Stimulated activated naive B cell treated with anti-CD40 and anti-IgM and Interleukin-4, amounts not matched to agents 10 μg/mL and 1 μg/mL and 100 μg/mL, for 72 hours (primary cell): ENCODE data around the gene GPR3.

Source experiments
- ATAC-seq, 2 donors: fragments of 150-1000 bp; cut with Tn5 transposase; replicated peaks; 2 replicates each; pipeline ENCODE4 v1.10.0; 2021; ENCODE audit warnings: moderate library complexity in 1 of 2
- DNase-seq: peaks from one replicate; pipeline ENCODE4 v3.0.0; 2021
- H3K27ac Mint-ChIP-seq: one replicate; pipeline ENCODE4 v1.8.0; 2022; ENCODE audit warnings: mild to moderate bottlenecking, mixed read lengths
- H3K27me3 Mint-ChIP-seq, 2 donors: one replicate each; pipeline ENCODE4 v1.8.0; 2022; ENCODE audit warnings: mixed read lengths in 2 of 2
- H3K36me3 Mint-ChIP-seq, 2 donors: one replicate each; pipeline ENCODE4 v1.8.0; 2022; ENCODE audit warnings: mixed read lengths in 2 of 2, mild to moderate bottlenecking in 1 of 2
- H3K4me1 Mint-ChIP-seq, 2 donors: one replicate each; pipeline ENCODE4 v1.8.0; 2022; ENCODE audit warnings: mixed read lengths in 2 of 2, mild to moderate bottlenecking in 1 of 2
- H3K4me3 Mint-ChIP-seq, 2 donors: one replicate each; pipeline ENCODE4 v1.8.0; 2022; ENCODE audit warnings: mild to moderate bottlenecking in 2 of 2, mixed read lengths in 2 of 2, moderate library complexity in 1 of 2
- H3K9me3 Mint-ChIP-seq, 2 donors: one replicate each; pipeline ENCODE4 v1.8.0; 2022; ENCODE audit warnings: mixed read lengths in 2 of 2, mild to moderate bottlenecking in 1 of 2

GPR3 gene

GRCh38 chr1:27364696-27365371 is 27.6 kb upstream of the GPR3 start:
- no peak for ATAC-seq
- Mint-ChIP-seq H3K4me3 (peak overlapping the region; percentile 84), H3K27ac (no peak overlapping the region), H3K4me1 (peaks cover 50 to 57% of the 10 kb centered on the region in 2 donors), H3K36me3 (no peaks in the 10 kb centered on the region), H3K9me3 (no peaks in the 10 kb centered on the region), H3K27me3 (no peaks in the 10 kb centered on the region)
- DNase-seq: no peak

DNA sequence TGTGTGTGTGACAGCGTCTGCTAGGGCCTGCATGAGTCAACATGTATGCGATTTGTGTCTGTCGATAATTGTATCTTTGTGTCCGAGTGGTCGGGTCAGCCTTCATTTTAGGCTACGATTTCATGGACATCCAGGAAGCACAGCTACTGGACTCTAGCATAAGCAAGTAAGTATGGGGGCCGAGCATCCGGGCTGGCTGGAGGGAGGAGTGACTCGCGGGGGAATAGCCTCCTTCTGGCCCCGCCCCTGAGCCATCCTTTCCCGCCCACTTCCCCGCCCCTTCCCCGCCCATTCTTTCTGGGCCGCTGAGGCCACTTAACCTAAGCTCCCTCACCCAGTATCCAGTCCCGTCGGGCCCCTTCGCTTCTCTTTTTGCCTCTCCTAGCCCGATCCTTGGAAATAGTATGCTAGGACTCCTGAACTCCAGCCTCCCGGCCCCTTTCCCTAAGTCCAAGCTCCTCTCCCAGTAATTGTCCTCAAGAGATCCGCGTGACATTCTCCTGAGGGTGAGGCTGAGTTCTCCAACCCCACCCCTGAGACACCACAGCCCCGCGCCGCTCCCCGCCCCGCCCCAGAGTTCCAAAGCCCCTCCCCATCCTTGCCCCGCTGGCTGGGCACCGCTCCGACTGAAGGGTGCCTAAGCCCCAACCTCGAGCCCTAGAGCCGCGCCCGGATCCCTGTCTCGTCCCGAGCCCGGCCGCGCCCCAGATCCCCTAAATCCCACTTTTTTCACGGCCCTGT is 26.9 kb upstream of the GPR3 start:
- ATAC-seq (peak; percentile 56 to 68), DNase-seq (peak; percentile 63)
- peaks cover 47 to 59% of the 10 kb centered on the region in 2 donors for H3K4me1 Mint-ChIP-seq
- H3K36me3 Mint-ChIP-seq: no peaks in the 10 kb centered on the region
- no peaks in the 10 kb centered on the region for H3K9me3 Mint-ChIP-seq
- H3K4me3 Mint-ChIP-seq: peak overlapping the region; percentile 84
- H3K27me3 Mint-ChIP-seq: no peaks in the 10 kb centered on the region
- H3K27ac Mint-ChIP-seq: peak overlapping the region; percentile 53

DNA sequence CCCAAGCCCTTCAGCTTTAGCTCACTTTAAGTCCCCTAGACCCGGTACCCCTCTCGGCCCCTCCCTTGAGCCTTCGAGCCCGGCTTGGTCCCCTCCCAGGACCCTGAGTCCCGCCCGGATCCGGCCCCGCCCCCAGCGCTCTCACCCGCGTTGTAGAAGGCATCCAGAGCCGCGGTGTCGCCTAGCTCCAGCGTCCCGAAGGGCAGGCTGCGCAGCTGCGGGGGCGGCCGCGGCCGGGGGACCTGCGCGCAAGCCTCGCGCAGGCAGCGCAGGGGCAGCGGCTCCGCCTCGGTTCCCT is 26.4 kb upstream of the GPR3 start:
- DNase-seq (peak; percentile 74), ATAC-seq (peak; percentile 70 to 71)
- Mint-ChIP-seq H3K4me3 (peak overlapping the region; percentile 84), H3K4me1 (peaks cover 43 to 59% of the 10 kb centered on the region in 2 donors), H3K27ac (peak overlapping the region; percentile 53), H3K36me3 (no peaks in the 10 kb centered on the region), H3K27me3 (no peaks in the 10 kb centered on the region), H3K9me3 (no peaks in the 10 kb centered on the region)

GRCh38 chr1:27366411-27367159 is 25.8 kb upstream of the GPR3 start, which contains the start of gene MAP3K6:
Gene MAP3K6 (minus strand): TSS chr1:27366961. CDS start chr1:27366597, 364 bp downstream.
- peak within 1 kb of the TSS; percentile 84 for H3K4me3 Mint-ChIP-seq
- peaks cover 42 to 62% of the 10 kb centered on the region in 2 donors for H3K4me1 Mint-ChIP-seq
- DNase-seq (no peak), ATAC-seq (peak; percentile 22 to 32)
- H3K27me3 Mint-ChIP-seq: no peaks in the 10 kb centered on the region
- peak within 1 kb of the TSS; percentile 53 for H3K27ac Mint-ChIP-seq
- no peaks in the 10 kb centered on the region for H3K9me3 Mint-ChIP-seq
- H3K36me3 Mint-ChIP-seq: no peaks in the 10 kb centered on the region

GRCh38 chr1:27367160-27367650 is 25.2 kb upstream of the GPR3 start:
- ATAC-seq: no peak
- Mint-ChIP-seq H3K27ac (no peak overlapping the region), H3K9me3 (no peaks in the 10 kb centered on the region), H3K4me1 (peaks cover 45 to 68% of the 10 kb centered on the region in 2 donors), H3K27me3 (no peaks in the 10 kb centered on the region), H3K36me3 (no peaks in the 10 kb centered on the region), H3K4me3 (peak overlapping the region; percentile 71 to 81)
- DNase-seq: no peak

- peak; percentile 23 to 34 for ATAC-seq
- DNase-seq: no peak
- H3K36me3 Mint-ChIP-seq: no peaks in the 10 kb centered on the region
- peak overlapping the region in 1 of 2 donors; percentile 17 for H3K4me3 Mint-ChIP-seq
- peak overlapping the region; percentile 89 for H3K27ac Mint-ChIP-seq
- peaks cover 45 to 70% of the 10 kb centered on the region in 2 donors for H3K4me1 Mint-ChIP-seq
- H3K9me3 Mint-ChIP-seq: no peaks in the 10 kb centered on the region
- H3K27me3 Mint-ChIP-seq: no peaks in the 10 kb centered on the region
Measured at GRCh38 chr1:27368869-27369582, 23.4 kb upstream of the GPR3 start.

DNA sequence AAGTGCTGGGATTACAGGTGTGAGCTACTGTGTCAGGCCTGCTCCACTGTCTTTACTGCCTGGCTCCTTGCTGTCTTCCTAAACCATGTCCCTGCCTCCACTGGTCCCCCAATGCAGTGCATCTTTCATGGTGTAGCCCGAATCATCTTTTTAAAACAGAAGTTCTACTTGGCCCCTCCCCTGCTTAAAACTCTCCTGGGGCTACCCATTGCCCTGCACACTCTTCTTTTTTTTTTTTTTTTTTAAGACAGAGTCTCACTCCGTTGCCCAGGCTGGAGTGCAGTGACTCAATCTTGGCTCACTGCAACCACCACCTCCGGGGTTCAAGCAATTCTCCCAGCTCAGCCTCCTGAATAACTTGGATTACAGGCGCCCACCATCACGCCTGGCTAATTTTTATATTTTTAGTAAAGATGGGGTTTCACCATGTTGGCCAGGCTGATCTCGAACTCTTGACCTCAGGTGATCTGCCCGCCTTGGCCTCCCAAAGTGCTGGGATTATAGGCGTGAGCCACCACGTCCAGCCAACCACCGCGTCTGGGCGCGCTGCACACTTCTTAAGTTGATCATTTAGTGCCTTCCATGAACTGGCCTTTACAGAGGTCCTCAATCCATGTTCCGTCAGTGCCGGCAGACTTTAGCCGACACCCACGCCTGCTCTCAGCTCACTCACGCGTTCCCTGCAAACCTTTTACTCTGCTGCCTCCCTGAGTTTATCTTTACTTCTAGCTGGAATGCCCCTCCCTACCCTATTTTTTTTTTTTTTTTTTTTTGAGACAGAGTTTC is 20.2 kb upstream of the GPR3 start:
- Mint-ChIP-seq H3K27ac (no peak overlapping the region), H3K4me3 (no peak overlapping the region), H3K4me1 (peaks cover 27 to 45% of the 10 kb centered on the region in 2 donors), H3K36me3 (no peaks in the 10 kb centered on the region), H3K27me3 (no peaks in the 10 kb centered on the region), H3K9me3 (no peaks in the 10 kb centered on the region)
- DNase-seq: no peak
- ATAC-seq: no peak

GRCh38 chr1:27372808-27373690 is 19.4 kb upstream of the GPR3 start:
- Mint-ChIP-seq H3K27me3 (no peaks in the 10 kb centered on the region), H3K4me3 (no peak overlapping the region), H3K36me3 (no peaks in the 10 kb centered on the region), H3K27ac (peak overlapping the region; percentile 72), H3K4me1 (peaks cover 23 to 41% of the 10 kb centered on the region in 2 donors), H3K9me3 (no peaks in the 10 kb centered on the region)
- DNase-seq (no peak), ATAC-seq (no peak)

DNA sequence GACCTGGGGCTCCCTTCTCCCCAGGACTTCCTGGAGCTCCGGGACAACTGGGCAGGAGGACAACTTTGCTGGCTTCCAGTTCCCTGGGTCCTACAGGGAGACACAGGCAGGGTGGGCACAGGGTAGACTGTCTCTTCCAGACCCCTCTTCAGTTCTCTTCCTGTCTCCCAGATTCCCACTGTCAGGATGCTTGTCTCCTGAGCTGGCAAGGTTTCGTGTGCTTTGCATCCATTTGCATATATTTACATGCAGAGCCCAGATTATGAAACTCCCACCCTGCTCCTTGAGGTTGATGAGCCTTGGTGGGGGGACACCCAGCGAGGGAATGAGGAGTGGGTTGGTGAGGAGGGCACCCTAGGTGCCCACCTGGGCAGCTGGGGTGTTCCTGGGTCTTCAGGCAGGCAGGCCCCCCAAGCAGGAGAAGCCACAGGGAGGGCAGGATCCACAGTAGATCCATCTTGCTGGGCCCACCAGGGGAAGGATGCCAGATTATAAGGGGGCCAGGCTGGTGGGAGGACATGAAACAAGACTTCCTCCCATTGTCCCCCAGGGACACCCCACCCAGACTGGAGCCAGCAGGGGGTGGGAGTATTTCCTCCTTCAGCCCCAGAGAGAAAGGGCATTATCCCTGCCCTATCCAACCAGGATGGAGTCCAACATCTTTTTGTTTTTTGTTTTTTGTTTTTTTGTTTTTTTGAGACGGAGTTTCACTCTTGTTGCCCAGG is 17.9 kb upstream of the GPR3 start, which contains the start of gene FCN3:
FCN3 (minus strand) TSS at position 463 of the 725 bp plus-strand sequence; CDS start at position 457, 6 bp downstream.
- Mint-ChIP-seq H3K4me3 (no peak within 1 kb of the TSS), H3K27me3 (no peaks in the 10 kb centered on the region), H3K27ac (peak within 1 kb of the TSS; percentile 72), H3K9me3 (no peaks in the 10 kb centered on the region), H3K4me1 (peaks cover 15 to 32% of the 10 kb centered on the region in 2 donors), H3K36me3 (no peaks in the 10 kb centered on the region)
- no peak for DNase-seq
- no peak for ATAC-seq

GRCh38 chr1:27377760-27378495 is 14.5 kb upstream of the GPR3 start:
- ATAC-seq (no peak), DNase-seq (no peak)
- H3K4me1 Mint-ChIP-seq: peaks cover 12 to 16% of the 10 kb centered on the region in 2 donors
- no peaks in the 10 kb centered on the region for H3K36me3 Mint-ChIP-seq
- no peak overlapping the region for H3K4me3 Mint-ChIP-seq
- H3K27ac Mint-ChIP-seq: no peak overlapping the region
- H3K27me3 Mint-ChIP-seq: no peaks in the 10 kb centered on the region
- H3K9me3 Mint-ChIP-seq: no peaks in the 10 kb centered on the region

- Mint-ChIP-seq H3K9me3 (no peaks in the 10 kb centered on the region), H3K27ac (no peak overlapping the region), H3K4me1 (peaks cover 14 to 18% of the 10 kb centered on the region in 2 donors), H3K36me3 (no peaks in the 10 kb centered on the region), H3K27me3 (peaks cover 0 to 8% of the 10 kb centered on the region in 2 donors), H3K4me3 (no peak overlapping the region)
- ATAC-seq (no peak), DNase-seq (no peak)
Measured at GRCh38 chr1:27379564-27380122, 12.8 kb upstream of the GPR3 start.
